Measurements from ENCODE around the gene POLR2J3.
"Not testable (repeated sequence)": the region's sequence is repeated elsewhere in the genome, so short reads cannot be mapped to it uniquely, and the experiment has no call there.

- not testable (repeated sequence) for TF ChIP-seq PPARA (CRISPR knock-in tag; IDR thresholded peaks at IDR 0.05; ENCODE audit: borderline replicate concordance); GLIS3 (CRISPR knock-in tag; IDR thresholded peaks at IDR 0.05); TCF4 (CRISPR knock-in tag; IDR thresholded peaks at IDR 0.05; ENCODE audit: borderline replicate concordance); ZNF8 (CRISPR knock-in tag; IDR thresholded peaks at IDR 0.05); BACH2 (CRISPR knock-in tag; IDR thresholded peaks at IDR 0.05; ENCODE audit: borderline replicate concordance); ZNF565 (CRISPR knock-in tag; conservative IDR thresholded peaks at IDR 0.05; ENCODE audit: low read depth); CSDC2 (CRISPR knock-in tag; IDR thresholded peaks at IDR 0.05); ZFP3 (CRISPR knock-in tag; IDR thresholded peaks at IDR 0.05)
These were observed 29.9 kb upstream of the POLR2J3 start for GRCh38 chr7:102602317-102602716.

Measured in SK-N-SH treated with all-trans-retinoic acid at 6 μM for 48 hours (cell line).